NB4 (cell line): Measurements from ENCODE around the gene DPY19L1.
"Not testable (repeated sequence)": the region's sequence is repeated elsewhere in the genome, so short reads cannot be mapped to it uniquely, and the experiment has no call there.

Experiments
- POLR2A ChIP-seq: IDR thresholded peaks from 2 replicates; pipeline ENCODE4 v1.6.1; 2011; ENCODE audit warnings: mild to moderate bottlenecking; ENCODE audit not compliant: insufficient read length; ENCODE audit errors: extremely low read depth
- TF ChIP-seq, protein P1 (sequence below): IDR thresholded peaks from one replicate; pipeline ENCODE4 v1.5.1; 2012; ENCODE audit warnings: low read depth, low read length
- TF ChIP-seq, protein P2 (sequence below): IDR thresholded peaks from 2 replicates; pipeline ENCODE4 v1.6.1; 2011; ENCODE audit warnings: low read depth, low read length

DNA sequence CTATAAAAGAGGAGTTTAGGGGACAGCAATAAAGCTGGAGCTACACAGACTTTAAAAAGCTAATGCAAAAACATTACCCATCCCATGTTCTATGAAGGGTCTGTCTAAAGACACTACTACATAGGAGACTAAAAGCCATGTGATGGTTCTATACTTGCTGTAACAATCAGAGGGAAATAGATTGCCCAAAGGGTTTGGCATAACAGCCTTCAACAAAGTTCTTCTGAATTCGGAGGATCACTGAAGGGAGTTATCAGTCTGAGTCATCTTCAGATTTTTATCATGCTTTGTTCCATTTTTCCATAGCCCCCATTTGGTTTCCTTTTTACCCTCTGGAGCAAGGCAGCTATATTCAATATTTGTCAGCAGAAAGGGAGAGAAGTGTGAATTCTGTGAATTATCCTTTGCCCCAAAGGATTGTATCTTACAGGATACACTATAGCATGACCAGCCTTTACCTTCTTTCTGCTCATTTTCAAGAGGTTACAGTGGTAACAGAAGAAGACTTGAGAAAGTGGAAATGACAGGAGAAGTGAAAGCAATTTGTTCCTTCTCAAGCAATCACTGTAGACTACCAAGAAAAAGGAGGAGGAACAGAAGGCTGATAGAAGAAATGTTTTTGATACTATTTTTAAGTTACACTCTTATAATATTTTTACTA, 64.4 kb downstream of the DPY19L1 start:
- TF ChIP-seq, protein P1, sequence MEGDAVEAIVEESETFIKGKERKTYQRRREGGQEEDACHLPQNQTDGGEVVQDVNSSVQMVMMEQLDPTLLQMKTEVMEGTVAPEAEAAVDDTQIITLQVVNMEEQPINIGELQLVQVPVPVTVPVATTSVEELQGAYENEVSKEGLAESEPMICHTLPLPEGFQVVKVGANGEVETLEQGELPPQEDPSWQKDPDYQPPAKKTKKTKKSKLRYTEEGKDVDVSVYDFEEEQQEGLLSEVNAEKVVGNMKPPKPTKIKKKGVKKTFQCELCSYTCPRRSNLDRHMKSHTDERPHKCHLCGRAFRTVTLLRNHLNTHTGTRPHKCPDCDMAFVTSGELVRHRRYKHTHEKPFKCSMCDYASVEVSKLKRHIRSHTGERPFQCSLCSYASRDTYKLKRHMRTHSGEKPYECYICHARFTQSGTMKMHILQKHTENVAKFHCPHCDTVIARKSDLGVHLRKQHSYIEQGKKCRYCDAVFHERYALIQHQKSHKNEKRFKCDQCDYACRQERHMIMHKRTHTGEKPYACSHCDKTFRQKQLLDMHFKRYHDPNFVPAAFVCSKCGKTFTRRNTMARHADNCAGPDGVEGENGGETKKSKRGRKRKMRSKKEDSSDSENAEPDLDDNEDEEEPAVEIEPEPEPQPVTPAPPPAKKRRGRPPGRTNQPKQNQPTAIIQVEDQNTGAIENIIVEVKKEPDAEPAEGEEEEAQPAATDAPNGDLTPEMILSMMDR = not testable (repeated sequence)
- TF ChIP-seq POLR2A = not testable (repeated sequence)
- TF ChIP-seq, protein P2, sequence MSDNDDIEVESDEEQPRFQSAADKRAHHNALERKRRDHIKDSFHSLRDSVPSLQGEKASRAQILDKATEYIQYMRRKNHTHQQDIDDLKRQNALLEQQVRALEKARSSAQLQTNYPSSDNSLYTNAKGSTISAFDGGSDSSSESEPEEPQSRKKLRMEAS = not testable (repeated sequence)
